GM12878 (cell line): ENCODE measurements around the gene CLRN1. TPM values are rescaled to one million over a fixed set of nuclear protein-coding genes. Genes with fewer than 3 reads are reported as not detected.

Experiments
- ATAC-seq: fragments of 200-7000 bp; cut with Tn5 transposase; 3 replicates; pipeline ENCODE4 v1.9.1; 2020; ENCODE audit warnings: mild to moderate bottlenecking, moderate library complexity
- BruUV-seq: library from RNA; stranded (reverse); fragments of 400-500 nt; replicated peaks from 2 replicates; lab custom pipeline; 2021; lab: Mats Ljungman, UMichigan
- CTCF ChIA-PET: fragments of 300-600 bp; sonication (Branson Sonifier 250); formaldehyde crosslinking; extraction: SDS; loops from one replicate; lab custom pipeline; 2021; ENCODE audit warnings: inconsistent platforms; lab: Yijun Ruan, JAX
- POLR2A ChIA-PET: fragments of 350-600 bp; formaldehyde crosslinking; extraction: SDS; loops from one replicate; lab custom pipeline; 2021; ENCODE audit warnings: inconsistent platforms; lab: Charles Lee
- RAD21 ChIA-PET: fragments of 300-600 bp; sonication (Branson Sonifier 250); formaldehyde crosslinking; loops from one replicate; lab custom pipeline; 2023; ENCODE audit warnings: antibody characterized with exemption; ENCODE audit not compliant: unreplicated experiment; lab: Charles Lee
- SMC1A ChIA-PET: fragments of 300-600 bp; sonication (Branson Sonifier 250); formaldehyde crosslinking; loops from one replicate; lab custom pipeline; 2023; ENCODE audit not compliant: unreplicated experiment, uncharacterized antibody; lab: Charles Lee
- DNase-seq: peaks from one replicate; pipeline ENCODE4 v3.0.0-alpha.2; 2011; ENCODE audit warnings: low read depth, low spot score
- FAIRE-seq: peaks from 3 replicates; lab custom pipeline; 2011; peaks lifted over from hg19 to GRCh38; lab: Jason Lieb, UNC
- H2AFZ ChIP-seq: 2 replicates; pipeline ENCODE4 v1.6.0; 2011; ENCODE audit warnings: low read depth, low read length, control low read depth; ENCODE audit not compliant: control insufficient read depth
- H3K27ac ChIP-seq: 2 replicates; pipeline ENCODE4 v1.5.1; 2011; ENCODE audit warnings: control low read depth; ENCODE audit not compliant: control insufficient read depth, insufficient read depth
- H3K27me3 ChIP-seq, 2 experiments: replicated peaks in 1 of 2; 2 replicates each; pipeline versions ENCODE4 v1.6.0 to v1.6.1; 2011; ENCODE audit warnings: low read length in 1 of 2; ENCODE audit not compliant: control insufficient read depth in 2 of 2, insufficient read depth in 2 of 2
- H3K36me3 ChIP-seq, 2 experiments: 2 replicates each; pipeline ENCODE4 v1.5.1; 2011; ENCODE audit warnings: low read length in 1 of 2; ENCODE audit not compliant: control insufficient read depth in 2 of 2, insufficient read depth in 2 of 2
- H3K4me1 ChIP-seq: 2 replicates; pipeline ENCODE4 v1.6.1; 2011; ENCODE audit warnings: mild to moderate bottlenecking, low read length, moderate library complexity, mixed read lengths; ENCODE audit not compliant: control insufficient read depth, insufficient read depth
- H3K4me2 ChIP-seq: 2 replicates; pipeline ENCODE4 v1.6.0; 2011; ENCODE audit warnings: control low read depth; ENCODE audit not compliant: control insufficient read depth, insufficient read depth
- H3K4me3 ChIP-seq: fragments of 200-600 bp; sonication (generic); 2 replicates; pipeline ENCODE4 v1.5.1; 2016
- H3K79me2 ChIP-seq: 2 replicates; pipeline ENCODE4 v1.6.0; 2011; ENCODE audit warnings: low read length; ENCODE audit not compliant: control insufficient read depth, insufficient read depth
- H3K9ac ChIP-seq: 2 replicates; pipeline ENCODE4 v1.8.0; 2011; ENCODE audit warnings: low read length, control low read depth, mixed read lengths; ENCODE audit not compliant: control insufficient read depth, insufficient read depth
- H3K9me3 ChIP-seq: replicated peaks from 3 replicates; pipeline ENCODE4 v1.5.1; 2011; ENCODE audit warnings: mild to moderate bottlenecking, low read length; ENCODE audit not compliant: control insufficient read depth, insufficient read depth
- H4K20me1 ChIP-seq: 2 replicates; pipeline ENCODE4 v1.6.0; 2011; ENCODE audit not compliant: control insufficient read depth, insufficient read depth
- BRCA1 ChIP-seq: IDR thresholded peaks from 2 replicates; pipeline ENCODE4 v1.6.1; 2011; ENCODE audit warnings: low read depth, low read length, improper control_type of control experiment
- EED ChIP-seq: sonication (generic); IDR thresholded peaks from 2 replicates; pipeline ENCODE4 v1.6.1; 2016; ENCODE audit warnings: antibody characterized with exemption, low read depth
- EGR1 ChIP-seq, 2 experiments: IDR thresholded peaks; 1 replicate in 1 of 2; 2 replicates in 1 of 2; pipeline ENCODE4 v1.6.1; 2011 to 2012; ENCODE audit warnings: low read depth in 2 of 2, low read length in 2 of 2, borderline replicate concordance in 1 of 2, mild to moderate bottlenecking in 1 of 2, moderate library complexity in 1 of 2
- HDGF ChIP-seq: fragments of 450-650 bp; IDR thresholded peaks from 2 replicates; pipeline ENCODE4 v1.6.1; 2016; ENCODE audit warnings: antibody characterized with exemption
- IRF4 ChIP-seq: IDR thresholded peaks from 2 replicates; pipeline ENCODE4 v1.6.1; 2011; ENCODE audit warnings: low read depth, low read length
- KAT2A ChIP-seq: conservative IDR thresholded peaks from 2 replicates; pipeline ENCODE4 v1.6.1; 2011; ENCODE audit warnings: low read depth, low read length; ENCODE audit not compliant: control insufficient read depth
- MXI1 ChIP-seq: fragments of 150-350 bp; IDR thresholded peaks from 2 replicates; pipeline ENCODE4 v1.6.1; 2011; ENCODE audit warnings: low read depth, mild to moderate bottlenecking, inconsistent platforms, low read length, improper control_type of control experiment
- NR2C1 ChIP-seq: fragments of 450-650 bp; IDR thresholded peaks from 2 replicates; pipeline ENCODE4 v1.6.1; 2017; ENCODE audit warnings: antibody characterized with exemption, mild to moderate bottlenecking, moderate library complexity
- SMAD5 ChIP-seq: IDR thresholded peaks from 2 replicates; pipeline ENCODE4 v1.6.1; 2016; ENCODE audit warnings: antibody characterized with exemption, low read depth
- SPI1 ChIP-seq: IDR thresholded peaks from 2 replicates; pipeline ENCODE4 v1.6.1; 2011; ENCODE audit warnings: low read depth, mild to moderate bottlenecking, low read length, moderate library complexity, borderline replicate concordance; ENCODE audit not compliant: insufficient read depth
- SUZ12 ChIP-seq: fragments of 200-600 bp; sonication (generic); IDR thresholded peaks from one replicate; pipeline ENCODE4 v1.6.1; 2018; ENCODE audit warnings: antibody characterized with exemption, mild to moderate bottlenecking; ENCODE audit not compliant: unreplicated experiment
- ZBTB4 ChIP-seq: fragments of 450-650 bp; formaldehyde crosslinking; IDR thresholded peaks from 2 replicates; pipeline ENCODE4 v1.4.0; 2022; ENCODE audit warnings: mild to moderate bottlenecking, moderate library complexity
- WGBS: methylation state at CpG from one replicate; pipeline ENCODE4 v1.1.6; 2016; ENCODE audit warnings: low lambda C conversion rate; ENCODE audit not compliant: insufficient replicate concordance, insufficient coverage; ENCODE audit errors: missing lambda C conversion rate; 5-methylcytosine and 5-hydroxymethylcytosine counted together
- in situ Hi-C: fragments of 300-500 bp; cut with MboI; formaldehyde crosslinking; loops from 9 replicates; pipeline ENCODE4 v1.14.3; 2018; ENCODE audit warnings: mixed read lengths
- intact Hi-C: fragments of 100-400 bp; cut with micrococcal nuclease; formaldehyde crosslinking; loops from one replicate; pipeline ENCODE4 v1.14.2; 2022; ENCODE audit not compliant: unreplicated experiment
- polyA plus RNA-seq, 11 experiments: library from polyadenylated mRNA; depleted of rRNA in 4 of 11; unstranded in 6 of 11; stranded (reverse) in 5 of 11; fragments of >200 nt; fragmentation: Nextera tagmentation in 4 of 11; fragmentation: Illumina TruSeq in 1 of 11; extraction: Ambion mirVana in 4 of 11; extraction: Trizol in 1 of 11; gene quantifications; 1 replicate in 1 of 11; 2 replicates in 10 of 11; pipeline versions ENCODE4 v1.2.1 to v1.2.3, GENCODE V29; 2011 to 2016; ENCODE audit warnings: inconsistent platforms in 2 of 11, missing spikeins in 2 of 11, low read depth in 1 of 11
- total RNA-seq, 4 experiments: library from RNA; depleted of rRNA in 3 of 4; stranded (reverse); fragments of >200 nt in 3 of 4; fragmentation: Illumina TruSeq in 1 of 4; extraction: Trizol in 1 of 4; gene quantifications; 2 replicates each; pipeline versions ENCODE4 v1.2.1 to v1.2.3, GENCODE V29; 2013 to 2021

CLRN1 gene
- total and polyA plus RNA-seq, 10 of the 15 experiments (the other 5 are each of a cell fraction or from before 2014, with no cell fraction given): not detected

- ATAC-seq: no peak
- no peaks in the 10 kb centered on the region for H3K4me1 ChIP-seq
- H3K36me3 ChIP-seq: no peaks in the 10 kb centered on the region
- H2AFZ ChIP-seq: no peak overlapping the region
- no peak overlapping the region for H3K9ac ChIP-seq
- 51% methylated on average over 6 of the region's 6 CpGs for WGBS
- H4K20me1 ChIP-seq: no peaks in the 10 kb centered on the region
- ChIA-PET RAD21 (no interaction called here), POLR2A (no interaction called here), CTCF (interaction anchor here (0.7 kb wide), 1 partner anchor 1485 kb away, joined by 3 read pairs; no protein-coding TSS in a partner anchor), SMC1A (interaction anchor here (1.0 kb wide), 1 partner anchor 21 kb away, joined by 3 read pairs; no protein-coding TSS in a partner anchor)
- no peak for TF ChIP-seq EED
- TF ChIP-seq SMAD5: no peak
- intact Hi-C loops: no loop called here
- peaks cover 0 to 2% of the 10 kb centered on the region in 2 experiments; a peak in 2 of 4 replicates for H3K27me3 ChIP-seq
- in situ Hi-C loops: no loop called here
- no peak for DNase-seq
- no peaks in the 10 kb centered on the region for H3K9me3 ChIP-seq
- no TSS peak for BruUV-seq
- H3K79me2 ChIP-seq: no peaks in the 10 kb centered on the region
- H3K4me3 ChIP-seq: no peak overlapping the region
- no peak for FAIRE-seq
- H3K27ac ChIP-seq: no peak overlapping the region
- no peak overlapping the region for H3K4me2 ChIP-seq
Measured at GRCh38 chr3:150970665-150971324, 1.7 kb downstream of the CLRN1 start.

- H3K79me2 ChIP-seq: no peaks in the 10 kb centered on the region
- BruUV-seq: no TSS peak
- H3K27me3 ChIP-seq: peaks cover 0 to 2% of the 10 kb centered on the region in 2 experiments; a peak in 2 of 4 replicates
- no peak for DNase-seq
- no peak overlapping the region for H3K27ac ChIP-seq
- no peaks in the 10 kb centered on the region for H3K4me1 ChIP-seq
- FAIRE-seq: no peak
- ChIA-PET RAD21 (no interaction called here), SMC1A (no interaction called here), CTCF (no interaction called here), POLR2A (no interaction called here)
- no peak overlapping the region for H3K4me3 ChIP-seq
- intact Hi-C loops (no loop called here), in situ Hi-C loops (no loop called here)
- WGBS: 0% methylated on average over 4 of the region's 4 CpGs
- no peaks in the 10 kb centered on the region for H3K36me3 ChIP-seq
- no peaks in the 10 kb centered on the region for H4K20me1 ChIP-seq
- no peak overlapping the region for H3K9ac ChIP-seq
- ATAC-seq: no peak
- H3K9me3 ChIP-seq: no peaks in the 10 kb centered on the region
- H3K4me2 ChIP-seq: no peak overlapping the region
- no peak overlapping the region for H2AFZ ChIP-seq
- no peak for TF ChIP-seq HDGF
- no peak for TF ChIP-seq IRF4
- no peak for TF ChIP-seq KAT2A
- TF ChIP-seq EGR1 (IDR thresholded peaks at IDR 0.05; ENCODE audit: borderline replicate concordance in 1 of 2, low read depth in 2 of 2, low read length in 2 of 2): no peak
- TF ChIP-seq SUZ12: no peak
- TF ChIP-seq ZBTB4 (CRISPR knock-in tag): no peak
- TF ChIP-seq BRCA1: no peak
- TF ChIP-seq NR2C1: no peak
- no peak for TF ChIP-seq SPI1
- no peak for TF ChIP-seq MXI1
Measured at GRCh38 chr3:150968341-150969035, 4.0 kb downstream of the CLRN1 start.
